Mesodermal cell (in vitro differentiated cells): Measurements from ENCODE around the gene HDHD3.
A peak's percentile ranks its signal among the peaks of the same experiment; 100 is the strongest.

Source experiments
- H3K27ac ChIP-seq: 2 replicates; pipeline ENCODE4 v1.7.0; 2013; ENCODE audit warnings: mild to moderate bottlenecking, low read depth, low read length, moderate library complexity; ENCODE audit not compliant: severe bottlenecking
- H3K36me3 ChIP-seq: 2 replicates; pipeline ENCODE4 v1.7.1; 2013; ENCODE audit warnings: mild to moderate bottlenecking, low read length, moderate library complexity; ENCODE audit not compliant: control insufficient read depth, insufficient read depth
- H3K4me1 ChIP-seq: one replicate; pipeline ENCODE4 v1.7.1; 2013; ENCODE audit warnings: mild to moderate bottlenecking, low read length; ENCODE audit not compliant: insufficient read depth, control insufficient read depth, poor library complexity, severe bottlenecking
- H3K4me3 ChIP-seq: 2 replicates; pipeline ENCODE4 v1.7.0; 2013; ENCODE audit warnings: low read length, control low read depth, mild to moderate bottlenecking; ENCODE audit not compliant: insufficient read depth, poor library complexity, severe bottlenecking; ENCODE audit errors: extremely low read depth
- H3K9me3 ChIP-seq: 2 replicates; pipeline ENCODE4 v1.7.1; 2013; ENCODE audit warnings: mild to moderate bottlenecking, low read length, moderate library complexity; ENCODE audit not compliant: control insufficient read depth
- WGBS, 2 experiments: methylation state at CpG; one replicate each; pipeline ENCODE4 v1.1.5; 2013; ENCODE audit warnings: missing lambda C conversion rate in 2 of 2; ENCODE audit not compliant: insufficient coverage in 2 of 2; 5-methylcytosine and 5-hydroxymethylcytosine counted together

The HDHD3 gene

DNA sequence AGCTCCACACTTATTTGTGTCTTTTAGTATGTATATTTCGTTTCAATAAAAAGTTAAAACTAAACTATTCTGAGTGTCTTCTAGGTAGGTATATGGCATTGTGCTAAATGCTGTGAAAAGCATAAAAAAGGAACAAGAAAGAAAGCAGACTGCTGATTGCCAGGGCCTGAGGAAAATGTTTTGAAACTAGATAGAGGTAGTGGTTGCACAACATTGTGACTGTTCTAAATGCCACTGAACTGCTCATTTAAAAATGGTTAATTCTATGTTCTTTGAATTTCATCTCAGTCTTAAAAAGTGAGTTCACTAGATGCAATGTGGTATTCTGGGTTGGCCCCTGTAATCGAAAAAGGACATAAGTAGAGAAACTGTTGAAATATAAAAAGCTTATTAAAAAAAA is 26.9 kb upstream of the HDHD3 start:
- H3K27ac ChIP-seq, result no peak overlapping the region
- H3K4me3 ChIP-seq, result no peak overlapping the region
- H3K36me3 ChIP-seq, result peaks cover 18% of the 10 kb centered on the region
- 67 to 100% methylated on average over 1 of the region's 2 CpGs for WGBS, 2 experiments
- peaks cover 18% of the 10 kb centered on the region for H3K4me1 ChIP-seq
- H3K9me3 ChIP-seq, result no peaks in the 10 kb centered on the region

DNA sequence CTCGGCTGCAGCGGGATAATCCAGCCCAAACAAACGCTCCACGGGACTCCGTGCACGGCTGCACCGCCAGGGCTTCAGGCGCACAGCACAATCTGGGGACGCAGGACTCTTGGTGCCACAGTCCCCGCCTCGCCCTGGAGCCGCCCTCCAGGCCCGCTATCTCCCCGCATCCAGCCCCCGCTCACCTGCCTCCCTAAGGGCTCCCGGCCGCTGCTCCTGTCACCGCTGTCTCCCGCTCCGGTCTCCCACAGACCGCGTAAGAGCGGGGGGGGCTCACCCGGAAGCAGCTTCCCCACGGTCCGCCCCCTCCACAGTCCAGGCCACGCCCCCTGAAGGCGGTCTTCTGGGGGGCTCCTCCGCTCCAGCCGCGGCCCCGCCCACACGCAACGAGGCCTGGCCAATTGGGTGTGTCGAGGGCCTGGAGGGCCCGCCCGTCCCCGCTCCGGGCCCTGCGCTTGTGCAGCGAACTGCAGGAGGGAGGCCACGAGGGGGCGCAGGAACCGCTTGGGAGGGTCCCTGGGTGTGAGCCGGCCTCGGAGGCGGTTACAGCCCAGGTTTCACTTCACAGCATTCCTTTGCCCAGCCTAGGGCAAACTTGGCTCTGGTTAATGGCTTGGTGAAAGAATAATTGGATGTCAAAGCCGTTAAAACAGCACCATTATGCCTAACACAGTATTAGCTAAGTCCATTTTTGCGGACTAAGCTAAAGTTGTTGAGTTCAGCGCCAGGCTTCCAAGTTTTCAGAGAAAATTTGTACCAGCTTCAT is 24.4 kb upstream of the HDHD3 start, which contains the start of gene ALAD:
ALAD (minus strand) TSS at position 258 of the 766 bp plus-strand sequence. CDS start 7,725 bp downstream, outside the sequence.
- Histone ChIP-seq H3K9me3 (no peaks in the 10 kb centered on the region), H3K36me3 (no peaks in the 10 kb centered on the region), H3K27ac (no peak within 1 kb of the TSS), H3K4me1 (peaks cover 41% of the 10 kb centered on the region), H3K4me3 (peak within 1 kb of the TSS; percentile 90)
- WGBS, 2 experiments, result 0 to 3% methylated on average over 40 to 49 of the region's 50 CpGs

DNA sequence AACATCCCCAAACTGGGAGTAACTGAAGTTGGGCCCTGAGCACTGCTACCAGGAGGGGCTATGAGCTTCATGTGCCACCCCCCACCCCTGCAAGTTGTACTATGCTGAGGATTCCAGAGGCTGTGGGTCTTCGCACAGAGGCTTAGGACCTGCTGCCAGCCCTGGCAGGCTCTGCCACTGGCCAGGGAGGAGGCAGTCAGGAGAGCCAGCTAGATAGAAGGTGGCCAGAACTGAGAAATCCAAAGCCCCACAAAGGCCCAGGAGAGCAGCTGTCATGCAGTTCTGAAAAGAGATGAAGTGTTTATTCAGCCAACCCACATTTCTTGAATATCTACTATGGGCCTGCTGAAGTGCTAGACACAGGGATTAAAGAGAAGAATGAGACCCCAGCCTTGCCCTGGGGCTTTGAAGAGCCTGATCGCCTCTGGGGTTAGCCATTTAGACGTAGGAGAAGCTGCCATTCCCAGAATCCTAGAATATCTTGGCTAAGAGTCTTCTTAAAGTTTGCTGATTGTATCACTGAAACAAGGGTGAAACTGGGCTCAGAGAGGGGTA is 22.9 kb upstream of the HDHD3 start:
- WGBS, 2 experiments, result 83 to 100% methylated on average over 1 to 3 of the region's 3 CpGs
- H3K4me3 ChIP-seq, result peak overlapping the region; percentile 90
- H3K27ac ChIP-seq, result no peak overlapping the region
- H3K9me3 ChIP-seq, result no peaks in the 10 kb centered on the region
- peaks cover 6% of the 10 kb centered on the region for H3K36me3 ChIP-seq
- peaks cover 41% of the 10 kb centered on the region for H3K4me1 ChIP-seq

DNA sequence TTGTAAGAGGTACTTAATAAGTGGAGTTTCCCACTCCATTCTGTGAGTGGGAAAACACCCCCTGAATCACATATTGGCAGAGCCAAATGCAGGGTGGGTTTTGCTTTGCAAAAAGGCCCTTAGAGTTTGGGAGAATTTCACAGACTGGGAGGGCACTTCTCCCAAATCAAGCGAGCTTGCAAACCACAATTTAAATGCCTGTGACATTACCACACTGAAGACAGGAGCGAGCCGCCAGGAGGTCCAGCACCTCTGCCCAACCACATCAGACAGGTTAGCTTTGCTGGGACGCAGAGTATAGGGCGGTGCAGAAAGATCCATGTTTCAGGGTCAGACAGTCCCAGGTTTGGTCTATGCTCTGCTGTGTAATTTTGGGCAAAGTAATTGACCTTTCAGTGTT is 22.0 kb upstream of the HDHD3 start:
- H3K36me3 ChIP-seq, result peaks cover 6% of the 10 kb centered on the region
- WGBS, 2 experiments, result 94 to 100% methylated on average over 4 to 5 of the region's 5 CpGs
- H3K27ac ChIP-seq, result peak overlapping the region; percentile 81
- H3K4me1 ChIP-seq, result peaks cover 41% of the 10 kb centered on the region
- H3K9me3 ChIP-seq, result no peaks in the 10 kb centered on the region
- H3K4me3 ChIP-seq, result no peak overlapping the region

DNA sequence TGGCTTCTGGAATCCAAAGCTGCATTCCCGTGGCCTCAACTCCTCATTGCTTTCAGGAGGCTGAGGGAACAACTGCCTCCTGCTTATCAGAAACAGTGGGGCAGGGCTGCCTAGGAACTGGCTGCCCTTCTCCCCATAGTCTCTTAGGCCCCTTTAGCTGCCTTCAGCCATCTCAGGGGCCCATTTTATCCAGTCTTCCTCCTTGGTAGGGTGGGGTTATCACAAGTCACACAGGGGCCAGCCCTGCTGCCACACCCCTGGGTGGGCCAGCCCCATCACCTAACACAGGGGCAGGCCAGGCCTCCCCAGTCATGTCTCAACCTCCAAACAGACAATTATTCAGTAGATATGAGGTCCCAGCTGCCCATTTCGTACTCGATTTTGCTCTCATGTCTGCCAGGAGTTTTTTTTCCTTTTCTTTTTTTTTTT is 20.4 kb upstream of the HDHD3 start:
- no peak overlapping the region for H3K27ac ChIP-seq
- H3K36me3 ChIP-seq, result peaks cover 16% of the 10 kb centered on the region
- WGBS, 2 experiments, result 68 to 90% methylated on average over 2 to 3 of the region's 3 CpGs
- H3K9me3 ChIP-seq, result no peaks in the 10 kb centered on the region
- peaks cover 41% of the 10 kb centered on the region for H3K4me1 ChIP-seq
- H3K4me3 ChIP-seq, result no peak overlapping the region

DNA sequence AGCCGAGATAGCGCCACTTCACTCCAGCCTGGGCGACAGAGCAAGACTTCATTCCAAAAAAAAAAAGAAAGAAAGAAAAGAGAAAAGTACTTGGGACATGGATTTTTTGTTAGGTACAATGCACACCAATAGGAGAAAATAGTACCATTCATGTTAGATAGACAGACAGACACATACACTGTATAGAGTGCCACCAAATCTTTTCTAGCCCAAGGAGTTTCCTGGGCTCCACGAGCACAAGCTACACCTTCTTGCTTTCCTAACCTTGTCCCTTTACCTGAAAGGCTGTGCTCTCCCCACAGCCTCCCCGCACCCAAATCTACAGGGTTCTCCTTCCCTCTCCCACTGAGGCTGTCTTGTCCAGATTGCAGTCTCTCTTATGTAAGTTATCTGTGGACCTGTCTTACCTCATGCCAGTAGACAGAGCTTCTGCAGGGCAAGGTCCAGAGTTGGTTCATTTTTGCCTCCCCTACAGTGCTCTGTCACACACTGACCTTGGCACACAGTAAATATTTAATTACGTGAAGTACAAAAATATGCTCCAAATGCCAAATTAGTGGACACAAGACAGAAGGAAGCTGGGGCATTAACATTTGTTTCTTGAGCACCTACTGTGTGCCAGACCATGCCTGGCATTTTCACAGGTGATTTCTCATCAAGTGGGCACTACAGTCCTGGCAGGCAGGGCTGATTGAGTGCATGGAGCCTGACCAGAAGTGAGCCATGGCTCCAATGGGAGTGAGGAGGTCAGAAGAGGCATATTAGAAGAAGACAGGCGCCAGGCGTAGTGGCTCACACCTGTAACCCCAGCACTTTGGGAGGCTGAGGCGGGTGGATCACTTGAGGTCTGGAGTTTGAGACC is 18.4 kb upstream of the HDHD3 start:
- WGBS, 2 experiments, result 90 to 100% methylated on average over 7 to 9 of the region's 9 CpGs
- H3K4me1 ChIP-seq, result peaks cover 38% of the 10 kb centered on the region
- no peak overlapping the region for H3K4me3 ChIP-seq
- H3K27ac ChIP-seq, result no peak overlapping the region
- H3K9me3 ChIP-seq, result no peaks in the 10 kb centered on the region
- peaks cover 32% of the 10 kb centered on the region for H3K36me3 ChIP-seq

DNA sequence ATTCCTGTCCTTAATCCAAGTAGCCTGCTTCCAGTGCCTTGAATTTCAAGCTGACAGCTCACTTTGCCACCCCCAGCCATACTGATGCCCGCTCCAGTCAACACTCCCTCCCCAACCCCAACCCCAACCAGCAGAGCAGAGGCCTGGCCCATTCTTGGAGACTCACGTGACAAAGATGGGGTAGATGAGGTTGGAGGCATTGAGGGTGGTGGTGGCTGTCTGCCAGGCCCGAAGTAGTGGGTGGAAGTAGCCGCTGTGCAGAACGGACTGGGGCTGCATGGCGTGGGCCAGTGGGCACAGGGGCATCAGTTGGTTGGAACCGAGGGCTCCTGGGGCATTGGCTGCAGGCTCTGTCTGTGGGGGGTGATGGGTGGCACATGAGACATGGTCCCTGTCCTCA is 16.5 kb upstream of the HDHD3 start:
- no peak overlapping the region for H3K4me3 ChIP-seq
- H3K4me1 ChIP-seq, result peaks cover 19% of the 10 kb centered on the region
- H3K27ac ChIP-seq, result no peak overlapping the region
- peaks cover 48% of the 10 kb centered on the region for H3K36me3 ChIP-seq
- WGBS, 2 experiments, result 92 to 100% methylated on average over 4 to 5 of the region's 7 CpGs
- no peaks in the 10 kb centered on the region for H3K9me3 ChIP-seq

DNA sequence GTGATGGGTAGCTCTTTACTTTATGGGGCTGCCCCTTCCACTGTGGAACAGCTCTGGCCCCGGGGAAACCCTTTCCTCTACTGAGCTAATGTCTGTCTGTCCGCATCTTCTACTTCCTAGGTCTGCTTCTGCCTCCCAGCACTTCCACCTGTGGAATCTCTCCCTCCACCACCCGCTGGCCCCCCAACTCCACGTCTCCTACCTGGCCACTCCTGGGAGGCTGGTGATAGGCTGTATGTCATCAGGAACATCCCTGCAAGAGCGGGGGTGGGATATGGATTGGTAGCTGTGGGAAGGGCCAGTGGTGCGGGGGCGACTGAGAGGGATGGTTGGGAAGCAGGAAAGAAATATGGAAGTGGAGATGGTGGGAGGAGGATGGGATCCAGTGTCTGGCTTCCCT is 15.1 kb upstream of the HDHD3 start:
- Histone ChIP-seq H3K4me1 (peaks cover 7% of the 10 kb centered on the region), H3K36me3 (peaks cover 58% of the 10 kb centered on the region), H3K4me3 (no peak overlapping the region), H3K27ac (no peak overlapping the region), H3K9me3 (no peaks in the 10 kb centered on the region)
- WGBS, 2 experiments, result 98 to 100% methylated on average over 2 to 5 of the region's 7 CpGs

DNA sequence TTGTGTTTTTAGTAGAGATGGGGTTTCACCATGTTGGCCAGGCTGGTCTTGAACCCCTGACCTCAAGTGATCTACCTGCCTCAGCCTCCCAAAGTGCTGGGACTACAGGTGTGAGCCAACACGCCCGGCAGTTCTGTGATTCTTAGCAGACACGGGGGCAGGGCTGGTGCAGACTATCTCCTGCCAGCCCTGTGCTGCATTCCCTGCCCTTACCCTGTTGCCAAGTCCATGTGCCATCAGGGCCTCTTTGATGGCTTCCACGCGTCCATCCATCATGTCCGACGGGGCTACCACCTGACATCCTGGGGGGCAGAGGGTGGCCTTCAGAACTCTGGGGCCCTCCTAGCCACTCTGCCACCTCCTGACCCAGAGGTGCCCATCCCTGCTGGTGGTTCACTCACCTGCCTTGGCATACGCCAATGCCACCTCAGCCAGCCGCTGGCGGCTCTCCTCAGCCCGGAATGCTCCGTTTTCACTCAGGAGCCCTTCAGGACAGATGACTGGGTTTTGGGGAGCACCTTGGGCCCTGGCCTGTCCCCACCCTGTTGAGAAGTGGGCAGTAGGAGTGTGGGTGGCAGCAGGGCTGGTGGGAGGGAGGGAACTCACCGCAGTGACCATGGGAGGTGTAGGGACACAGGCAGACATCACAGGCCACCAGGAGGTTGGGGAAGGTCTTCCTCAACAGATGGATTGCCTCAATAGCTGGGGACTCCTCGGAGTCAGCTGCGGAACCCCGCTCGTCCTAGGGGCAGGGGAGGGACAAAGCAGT is 13.6 kb upstream of the HDHD3 start:
- no peaks in the 10 kb centered on the region for H3K4me1 ChIP-seq
- no peak overlapping the region for H3K27ac ChIP-seq
- H3K4me3 ChIP-seq, result no peak overlapping the region
- 98 to 99% methylated on average over 12 of the region's 17 CpGs for WGBS, 2 experiments
- no peaks in the 10 kb centered on the region for H3K9me3 ChIP-seq
- peaks cover 69% of the 10 kb centered on the region for H3K36me3 ChIP-seq

DNA sequence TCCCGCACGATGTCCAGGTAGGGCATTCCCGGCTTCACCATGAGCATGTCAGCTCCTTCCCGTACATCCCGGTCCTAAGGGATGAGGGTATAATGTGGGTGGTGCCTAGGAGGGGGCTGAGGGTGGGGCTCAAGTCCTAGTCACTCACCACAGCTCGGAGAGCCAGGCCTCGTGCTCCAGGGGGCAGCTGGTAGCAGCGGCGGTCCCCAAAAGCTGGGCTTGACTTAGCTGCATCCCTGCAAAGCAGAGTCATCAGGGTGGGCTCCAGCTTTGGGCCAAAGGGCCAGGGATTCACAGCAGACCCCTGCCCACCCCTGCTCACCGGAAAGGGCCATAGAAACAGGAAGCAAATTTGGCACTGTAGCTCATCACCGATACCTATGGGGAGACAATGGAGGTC is 12.7 kb upstream of the HDHD3 start:
- no peak overlapping the region for H3K27ac ChIP-seq
- H3K4me3 ChIP-seq, result no peak overlapping the region
- H3K9me3 ChIP-seq, result no peaks in the 10 kb centered on the region
- H3K36me3 ChIP-seq, result peaks cover 64% of the 10 kb centered on the region
- no peaks in the 10 kb centered on the region for H3K4me1 ChIP-seq
- 94 to 99% methylated on average over 5 to 8 of the region's 11 CpGs for WGBS, 2 experiments
